HEK293 (cell line): ENCODE data around the gene AIMP2.

Source experiments
- CTCF ChIA-PET: fragments of 350-600 bp; formaldehyde crosslinking; extraction: SDS; loops from one replicate; lab custom pipeline; 2021; ENCODE audit warnings: antibody characterized with exemption; lab: Yijun Ruan, JAX
- POLR2A ChIA-PET: fragments of 300-600 bp; formaldehyde crosslinking; extraction: SDS; loops from one replicate; lab custom pipeline; 2020; ENCODE audit warnings: antibody characterized with exemption, inconsistent platforms; lab: Yijun Ruan, JAX
- H3K27ac ChIP-seq: fragments of 200-500 bp; sonication (Bioruptor generic); 2 replicates; pipeline ENCODE4 v1.5.1; 2014; ENCODE audit warnings: low read depth, low read length, control low read depth, inconsistent platforms; ENCODE audit errors: extremely low read depth
- H3K36me3 ChIP-seq, 2 experiments: fragments of 200-500 bp in 1 of 2; sonication (Bioruptor generic) in 1 of 2; 1 replicate in 1 of 2; 2 replicates in 1 of 2; pipeline ENCODE4 v1.5.1; 2014 to 2017; ENCODE audit warnings: inconsistent platforms in 2 of 2, low read length in 2 of 2; ENCODE audit not compliant: control insufficient read depth in 2 of 2, insufficient read depth in 1 of 2
- H3K4me1 ChIP-seq: fragments of 200-500 bp; sonication (Bioruptor generic); 2 replicates; pipeline ENCODE4 v1.5.1; 2014; ENCODE audit warnings: mild to moderate bottlenecking, low read length, inconsistent platforms; ENCODE audit not compliant: control insufficient read depth, insufficient read depth
- H3K4me3 ChIP-seq: 2 replicates; pipeline ENCODE4 v1.5.1; 2011; ENCODE audit warnings: low read depth, mild to moderate bottlenecking, control low read depth, low read length, moderate library complexity
- H3K9me3 ChIP-seq: fragments of 200-500 bp; sonication (Bioruptor generic); 2 replicates; pipeline ENCODE4 v1.5.1; 2014; ENCODE audit warnings: low read depth, low read length, inconsistent platforms; ENCODE audit not compliant: control insufficient read depth, insufficient read depth
- ELK4 ChIP-seq: IDR thresholded peaks from 2 replicates; pipeline ENCODE4 v1.6.1; 2011; ENCODE audit warnings: mild to moderate bottlenecking, low read depth, low read length, borderline replicate concordance
- HIC1 ChIP-seq: fragments of 450-650 bp; formaldehyde crosslinking; IDR thresholded peaks from 2 replicates; pipeline ENCODE4 v1.5.1; 2016; ENCODE audit warnings: missing biosample characterization, missing genetic modification characterization
- KLF10 ChIP-seq: fragments of 450-650 bp; IDR thresholded peaks from 2 replicates; pipeline ENCODE4 v1.5.1; 2018; ENCODE audit warnings: missing biosample characterization, mild to moderate bottlenecking, missing genetic modification characterization
- KLF9 ChIP-seq: fragments of 450-650 bp; formaldehyde crosslinking; IDR thresholded peaks from 2 replicates; pipeline ENCODE4 v1.5.1; 2016; ENCODE audit warnings: missing biosample characterization, missing genetic modification characterization, low read depth
- MEIS1 ChIP-seq: sonication (generic); formaldehyde crosslinking; IDR thresholded peaks from 2 replicates; pipeline ENCODE4 v1.8.1; 2022; ENCODE audit warnings: missing genetic modification reagents, mild to moderate bottlenecking, borderline replicate concordance
- OVOL3 ChIP-seq: fragments of 450-650 bp; formaldehyde crosslinking; IDR thresholded peaks from 2 replicates; pipeline ENCODE4 v1.5.1; 2016; ENCODE audit warnings: missing biosample characterization, missing genetic modification characterization
- RBAK ChIP-seq: fragments of 450-650 bp; formaldehyde crosslinking; IDR thresholded peaks from 2 replicates; pipeline ENCODE4 v1.5.1; 2016; ENCODE audit warnings: missing biosample characterization, missing genetic modification characterization
- SP7 ChIP-seq: fragments of 450-650 bp; formaldehyde crosslinking; IDR thresholded peaks from 2 replicates; pipeline ENCODE4 v1.5.1; 2016; ENCODE audit warnings: missing biosample characterization, missing genetic modification characterization
- ZBTB48 ChIP-seq: fragments of 450-650 bp; formaldehyde crosslinking; IDR thresholded peaks from 2 replicates; pipeline ENCODE4 v1.5.1; 2016; ENCODE audit warnings: missing biosample characterization, missing genetic modification characterization
- ZFP37 ChIP-seq: fragments of 450-650 bp; formaldehyde crosslinking; IDR thresholded peaks from 2 replicates; pipeline ENCODE4 v1.5.1; 2016; ENCODE audit warnings: missing biosample characterization, missing genetic modification characterization
- ZNF121 ChIP-seq: fragments of 450-650 bp; formaldehyde crosslinking; IDR thresholded peaks from 2 replicates; pipeline ENCODE4 v1.5.1; 2016; ENCODE audit warnings: missing biosample characterization, missing genetic modification characterization
- ZNF174 ChIP-seq: fragments of 450-650 bp; formaldehyde crosslinking; IDR thresholded peaks from 2 replicates; pipeline ENCODE4 v1.5.0; 2017; ENCODE audit warnings: missing biosample characterization, mild to moderate bottlenecking, missing genetic modification characterization
- ZNF248 ChIP-seq: fragments of 450-650 bp; formaldehyde crosslinking; IDR thresholded peaks from 2 replicates; pipeline ENCODE4 v1.5.1; 2017; ENCODE audit warnings: missing biosample characterization, missing genetic modification characterization
- ZNF311 ChIP-seq: fragments of 450-650 bp; formaldehyde crosslinking; IDR thresholded peaks from 2 replicates; pipeline ENCODE4 v1.5.1; 2017; ENCODE audit warnings: missing biosample characterization, missing genetic modification characterization, borderline replicate concordance
- ZNF335 ChIP-seq: fragments of 450-650 bp; formaldehyde crosslinking; conservative IDR thresholded peaks from 2 replicates; pipeline ENCODE4 v1.5.1; 2016; ENCODE audit warnings: missing biosample characterization, missing genetic modification characterization
- ZNF341 ChIP-seq: fragments of 450-650 bp; formaldehyde crosslinking; IDR thresholded peaks from 2 replicates; pipeline ENCODE4; 2016; ENCODE audit warnings: low read depth, missing biosample characterization, missing genetic modification characterization
- ZNF354C ChIP-seq: fragments of 450-650 bp; formaldehyde crosslinking; IDR thresholded peaks from 2 replicates; pipeline ENCODE4 v1.5.1; 2016; ENCODE audit warnings: missing biosample characterization, missing genetic modification characterization, low read depth, borderline replicate concordance
- ZNF394 ChIP-seq: fragments of 450-650 bp; formaldehyde crosslinking; IDR thresholded peaks from 2 replicates; pipeline ENCODE4 v1.5.1; 2016; ENCODE audit warnings: missing biosample characterization, missing genetic modification characterization, mild to moderate bottlenecking, moderate library complexity, borderline replicate concordance
- ZNF426 ChIP-seq: fragments of 450-650 bp; formaldehyde crosslinking; IDR thresholded peaks from 2 replicates; pipeline ENCODE4 v1.5.1; 2017; ENCODE audit warnings: missing biosample characterization, missing genetic modification characterization, mild to moderate bottlenecking, inconsistent platforms, moderate library complexity
- ZNF501 ChIP-seq: fragments of 450-650 bp; formaldehyde crosslinking; IDR thresholded peaks from 2 replicates; pipeline ENCODE4 v1.5.1; 2016; ENCODE audit warnings: missing biosample characterization, missing genetic modification characterization
- ZNF571 ChIP-seq: fragments of 450-650 bp; formaldehyde crosslinking; IDR thresholded peaks from 2 replicates; pipeline ENCODE4 v1.5.0; 2017; ENCODE audit warnings: missing biosample characterization, missing genetic modification characterization
- ZNF585B ChIP-seq: fragments of 450-650 bp; formaldehyde crosslinking; IDR thresholded peaks from 2 replicates; pipeline ENCODE4 v1.5.1; 2016; ENCODE audit warnings: missing biosample characterization, missing genetic modification characterization
- ZNF664 ChIP-seq: fragments of 450-650 bp; formaldehyde crosslinking; IDR thresholded peaks from 2 replicates; pipeline ENCODE4 v1.5.1; 2016; ENCODE audit warnings: missing biosample characterization, missing genetic modification characterization
- ZNF768 ChIP-seq: fragments of 450-650 bp; formaldehyde crosslinking; IDR thresholded peaks from 2 replicates; pipeline ENCODE4 v1.5.1; 2018; ENCODE audit warnings: missing biosample characterization, mild to moderate bottlenecking, missing genetic modification characterization
- ZNF785 ChIP-seq: fragments of 450-650 bp; formaldehyde crosslinking; IDR thresholded peaks from 2 replicates; pipeline ENCODE4 v1.5.1; 2016; ENCODE audit warnings: missing biosample characterization, missing genetic modification characterization
- ZNF791 ChIP-seq: fragments of 450-650 bp; formaldehyde crosslinking; IDR thresholded peaks from 2 replicates; pipeline ENCODE4 v1.5.1; 2016; ENCODE audit warnings: missing biosample characterization, missing genetic modification characterization
- ZSCAN4 ChIP-seq: fragments of 450-650 bp; formaldehyde crosslinking; IDR thresholded peaks from 2 replicates; pipeline ENCODE4 v1.5.1; 2017; ENCODE audit warnings: missing biosample characterization, missing genetic modification characterization
- TF ChIP-seq, protein P1 (sequence below): fragments of 450-650 bp; formaldehyde crosslinking; IDR thresholded peaks from 2 replicates; pipeline ENCODE4 v1.5.1; 2017; ENCODE audit warnings: missing biosample characterization, mild to moderate bottlenecking, missing genetic modification characterization, moderate library complexity
- TF ChIP-seq, protein P2 (sequence below): fragments of 450-650 bp; formaldehyde crosslinking; IDR thresholded peaks from 2 replicates; pipeline ENCODE4 v1.5.1; 2016; ENCODE audit warnings: missing biosample characterization, missing genetic modification characterization

The AIMP2 gene

DNA sequence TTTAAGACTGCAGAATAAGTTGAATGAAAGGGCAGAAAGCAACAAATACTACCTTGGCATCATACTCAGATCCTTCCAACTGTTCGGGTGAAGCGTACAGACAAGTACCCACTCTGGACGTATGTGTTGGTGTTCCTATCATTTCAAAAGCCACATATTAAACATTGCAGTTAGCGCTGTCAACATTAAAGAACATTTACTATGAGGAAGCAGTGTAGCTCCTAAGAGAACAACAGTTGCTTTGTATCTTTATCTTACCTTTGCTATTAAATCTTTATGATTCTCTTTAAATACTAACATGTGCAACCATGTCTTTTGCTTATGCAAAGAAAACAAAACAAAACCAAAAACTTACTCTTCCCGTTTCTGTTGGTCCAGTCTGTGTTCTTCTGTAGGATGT is 19.5 kb downstream of the AIMP2 start:
- POLR2A ChIA-PET, result interaction anchor here (0.6 kb wide), 1 partner anchor 15 kb away, joined by 5 read pairs; no protein-coding TSS in a partner anchor
- CTCF ChIA-PET, result no interaction called here
- peaks cover 42 to 88% of the 10 kb centered on the region in 2 experiments for H3K36me3 ChIP-seq

GRCh38 chr7:6030988-6031387 is 21.9 kb downstream of the AIMP2 start, which contains the start of gene ANKRD61:
Gene ANKRD61, plus strand, starts transcription at chr7:6031376. Its CDS starts 0 bp downstream, at chr7:6031376.
- ChIA-PET CTCF (interaction anchor here (0.6 kb wide), 1 partner anchor 34 kb away, joined by 4 read pairs; no protein-coding TSS in a partner anchor), POLR2A (interaction anchor here (0.6 kb wide), 1 partner anchor 10 kb away, joined by 3 read pairs; no protein-coding TSS in a partner anchor)
- Histone ChIP-seq H3K4me1 (no peaks in the 10 kb centered on the region), H3K9me3 (no peaks in the 10 kb centered on the region), H3K27ac (no peak within 1 kb of the TSS), H3K4me3 (no peak within 1 kb of the TSS), H3K36me3 (peaks cover 37 to 85% of the 10 kb centered on the region in 2 experiments)
- TF ChIP-seq ZNF335 (no peak), ZNF791 (tag by site-specific recombination) (no peak), RBAK (no peak), ZNF585B (tag by site-specific recombination) (no peak), ZNF174 (no peak), KLF9 (tag by site-specific recombination) (no peak), ZNF121 (tag by site-specific recombination) (no peak), ZNF785 (no peak), ZNF426 (tag by site-specific recombination) (no peak), ZNF571 (tag by site-specific recombination) (no peak), OVOL3 (no peak), ZNF768 (tag by site-specific recombination) (no peak), ZBTB48 (no peak), SP7 (tag by site-specific recombination) (no peak), ZNF248 (tag by site-specific recombination) (no peak), ZNF311 (tag by site-specific recombination) (no peak)
- TF ChIP-seq, protein P1, sequence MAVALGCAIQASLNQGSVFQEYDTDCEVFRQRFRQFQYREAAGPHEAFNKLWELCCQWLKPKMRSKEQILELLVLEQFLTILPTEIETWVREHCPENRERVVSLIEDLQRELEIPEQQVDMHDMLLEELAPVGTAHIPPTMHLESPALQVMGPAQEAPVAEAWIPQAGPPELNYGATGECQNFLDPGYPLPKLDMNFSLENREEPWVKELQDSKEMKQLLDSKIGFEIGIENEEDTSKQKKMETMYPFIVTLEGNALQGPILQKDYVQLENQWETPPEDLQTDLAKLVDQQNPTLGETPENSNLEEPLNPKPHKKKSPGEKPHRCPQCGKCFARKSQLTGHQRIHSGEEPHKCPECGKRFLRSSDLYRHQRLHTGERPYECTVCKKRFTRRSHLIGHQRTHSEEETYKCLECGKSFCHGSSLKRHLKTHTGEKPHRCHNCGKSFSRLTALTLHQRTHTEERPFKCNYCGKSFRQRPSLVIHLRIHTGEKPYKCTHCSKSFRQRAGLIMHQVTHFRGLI (tag by site-specific recombination), result no peak

More for the DNA sequence above, 19.5 kb downstream of the AIMP2 start:
- Histone ChIP-seq H3K27ac (no peak overlapping the region), H3K9me3 (no peaks in the 10 kb centered on the region), H3K4me1 (no peaks in the 10 kb centered on the region), H3K4me3 (no peak overlapping the region)
- TF ChIP-seq ZNF354C (tag by site-specific recombination), result no peak
- no peak for TF ChIP-seq ZNF394 (tag by site-specific recombination)
- no peak for TF ChIP-seq ZNF335
- no peak for TF ChIP-seq MEIS1
- no peak for TF ChIP-seq HIC1 (tag by site-specific recombination)
- TF ChIP-seq ELK4, result no peak
- no peak for TF ChIP-seq ZNF501 (tag by site-specific recombination)
- TF ChIP-seq ZNF664 (tag by site-specific recombination), result no peak
- no peak for TF ChIP-seq ZNF341 (tag by site-specific recombination)
- no peak for TF ChIP-seq ZFP37 (tag by site-specific recombination)
- no peak for TF ChIP-seq KLF10
- TF ChIP-seq ZSCAN4 (tag by site-specific recombination), result no peak
- TF ChIP-seq, protein P2, sequence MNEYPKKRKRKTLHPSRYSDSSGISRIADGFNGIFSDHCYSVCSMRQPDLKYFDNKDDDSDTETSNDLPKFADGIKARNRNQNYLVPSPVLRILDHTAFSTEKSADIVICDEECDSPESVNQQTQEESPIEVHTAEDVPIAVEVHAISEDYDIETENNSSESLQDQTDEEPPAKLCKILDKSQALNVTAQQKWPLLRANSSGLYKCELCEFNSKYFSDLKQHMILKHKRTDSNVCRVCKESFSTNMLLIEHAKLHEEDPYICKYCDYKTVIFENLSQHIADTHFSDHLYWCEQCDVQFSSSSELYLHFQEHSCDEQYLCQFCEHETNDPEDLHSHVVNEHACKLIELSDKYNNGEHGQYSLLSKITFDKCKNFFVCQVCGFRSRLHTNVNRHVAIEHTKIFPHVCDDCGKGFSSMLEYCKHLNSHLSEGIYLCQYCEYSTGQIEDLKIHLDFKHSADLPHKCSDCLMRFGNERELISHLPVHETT (tag by site-specific recombination), result no peak
